NAMALWA (cell line): ENCODE measurements around the gene TESK2.
A peak's percentile ranks its signal among the peaks of the same experiment; 100 is the strongest.
"Not testable (repeated sequence)": the region's sequence is repeated elsewhere in the genome, so short reads cannot be mapped to it uniquely, and the experiment has no call there.

ENCODE experiments used
- DNase-seq: peaks from one replicate; pipeline ENCODE4 v3.0.0-alpha.2; 2015; ENCODE audit warnings: low spot score

The TESK2 gene

DNA sequence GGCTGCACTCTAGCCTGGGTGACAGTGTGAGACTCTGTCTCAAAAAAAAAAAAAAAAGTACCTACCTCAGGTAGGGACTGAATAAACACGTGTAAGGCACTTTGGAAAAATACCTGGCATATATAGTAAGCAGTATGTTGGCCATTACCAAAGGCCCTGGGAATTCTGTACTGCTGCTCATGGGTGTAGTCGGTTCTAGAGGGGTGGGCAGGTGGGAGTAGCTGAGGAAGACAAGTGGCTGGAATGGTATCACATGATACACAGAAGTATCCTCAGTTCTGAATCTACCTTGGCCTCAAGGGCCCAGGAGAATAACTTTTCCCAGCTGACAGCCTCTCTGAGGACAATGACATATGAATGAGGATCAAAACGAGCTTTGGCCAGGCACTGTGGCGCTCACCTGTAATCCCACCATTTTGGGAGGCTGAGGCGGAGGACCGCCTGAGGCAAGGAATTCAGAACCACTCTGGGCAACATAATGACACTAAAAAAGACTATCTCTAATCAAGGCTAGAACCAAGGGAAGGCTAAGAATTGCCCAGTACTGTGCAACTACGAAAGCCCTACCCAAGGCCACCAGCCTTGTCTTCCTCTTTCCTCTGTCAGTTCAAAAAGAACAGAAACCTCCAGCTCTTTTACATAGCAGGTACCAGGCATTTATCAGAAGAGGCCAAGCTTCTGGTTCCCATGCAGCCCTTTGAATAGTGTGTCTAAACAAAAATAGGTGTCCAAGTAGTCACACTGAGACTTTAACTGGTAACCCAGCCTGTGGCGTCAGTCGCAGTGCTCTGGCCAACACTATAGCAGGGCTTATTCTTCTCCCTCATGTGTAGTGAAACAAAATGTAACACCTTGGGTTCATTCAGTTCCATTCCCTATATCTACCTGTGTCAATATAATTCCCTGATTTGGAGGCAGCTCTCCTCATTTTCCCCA, 19.3 kb upstream of the TESK2 start:
- peak; percentile 12 for DNase-seq

DNA sequence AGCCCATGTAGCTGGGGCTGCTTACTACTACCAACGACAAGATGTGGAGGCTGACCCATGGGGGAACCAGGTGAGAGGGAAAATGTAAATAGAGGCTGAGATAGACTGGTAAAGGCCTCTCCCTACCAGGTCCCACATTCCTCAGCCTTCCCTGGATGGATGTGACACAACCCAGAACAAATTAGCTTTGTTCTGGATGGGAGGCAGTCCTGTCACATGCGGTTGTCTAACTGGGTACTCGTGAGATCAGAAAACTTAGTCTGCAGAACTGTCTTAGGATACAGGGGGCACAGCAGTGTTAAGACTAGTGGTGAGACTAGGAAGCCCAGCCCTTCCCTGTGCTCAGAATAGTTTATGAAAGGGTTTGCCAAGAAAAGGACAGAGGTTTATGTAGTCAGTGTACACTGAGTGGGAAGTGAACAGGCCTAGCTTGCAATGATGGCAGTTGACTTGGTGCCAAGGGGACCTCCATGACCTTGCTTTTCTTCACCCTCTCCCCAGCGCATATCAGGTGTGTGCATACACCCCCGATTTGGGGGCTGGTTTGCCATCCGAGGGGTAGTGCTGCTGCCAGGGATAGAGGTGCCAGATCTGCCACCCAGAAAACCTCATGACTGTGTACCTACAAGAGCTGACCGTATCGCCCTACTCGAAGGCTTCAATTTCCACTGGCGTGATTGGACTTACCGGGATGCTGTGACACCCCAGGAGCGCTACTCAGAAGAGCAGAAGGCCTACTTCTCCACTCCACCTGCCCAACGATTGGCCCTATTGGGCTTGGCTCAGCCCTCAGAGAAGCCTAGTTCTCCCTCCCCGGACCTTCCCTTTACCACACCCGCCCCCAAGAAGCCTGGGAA, 17.6 kb upstream of the TESK2 start:
- peak; percentile 59 for DNase-seq

DNA sequence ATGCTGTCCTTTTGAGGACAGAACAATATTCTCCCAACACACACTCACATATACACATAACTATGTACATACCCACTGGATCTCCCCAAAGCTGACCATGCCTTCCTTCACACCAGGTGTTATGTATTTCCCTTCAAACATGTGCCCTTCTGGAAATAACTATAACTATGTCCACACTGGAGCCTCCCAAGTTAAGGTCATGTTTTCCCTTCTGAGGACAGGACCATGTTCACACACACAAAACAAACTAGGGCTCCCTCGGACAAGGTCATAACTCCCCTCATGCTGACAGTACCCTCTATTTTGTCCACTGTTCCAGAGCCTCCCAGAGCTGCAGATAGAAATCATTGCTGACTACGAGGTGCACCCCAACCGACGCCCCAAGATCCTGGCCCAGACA, 16.9 kb upstream of the TESK2 start:
- DNase-seq = no peak

DNA sequence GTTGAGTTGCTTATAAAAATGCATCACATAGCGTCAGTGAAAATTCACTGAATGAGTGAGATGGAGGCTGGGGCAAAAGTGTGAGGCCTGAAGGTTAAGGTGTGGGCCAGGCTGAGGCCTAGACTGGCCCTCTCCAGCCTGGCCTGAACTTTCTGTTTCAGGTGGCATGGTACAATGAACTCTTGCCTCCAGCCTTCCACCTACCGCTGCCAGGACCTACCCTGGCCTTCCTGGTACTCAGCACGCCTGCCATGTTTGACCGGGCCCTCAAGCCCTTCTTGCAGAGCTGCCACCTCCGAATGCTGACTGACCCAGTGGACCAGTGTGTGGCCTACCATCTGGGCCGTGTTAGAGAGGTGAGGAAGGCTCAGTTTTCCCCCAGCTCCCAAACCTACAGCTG, 16.2 kb upstream of the TESK2 start:
- no peak for DNase-seq

DNA sequence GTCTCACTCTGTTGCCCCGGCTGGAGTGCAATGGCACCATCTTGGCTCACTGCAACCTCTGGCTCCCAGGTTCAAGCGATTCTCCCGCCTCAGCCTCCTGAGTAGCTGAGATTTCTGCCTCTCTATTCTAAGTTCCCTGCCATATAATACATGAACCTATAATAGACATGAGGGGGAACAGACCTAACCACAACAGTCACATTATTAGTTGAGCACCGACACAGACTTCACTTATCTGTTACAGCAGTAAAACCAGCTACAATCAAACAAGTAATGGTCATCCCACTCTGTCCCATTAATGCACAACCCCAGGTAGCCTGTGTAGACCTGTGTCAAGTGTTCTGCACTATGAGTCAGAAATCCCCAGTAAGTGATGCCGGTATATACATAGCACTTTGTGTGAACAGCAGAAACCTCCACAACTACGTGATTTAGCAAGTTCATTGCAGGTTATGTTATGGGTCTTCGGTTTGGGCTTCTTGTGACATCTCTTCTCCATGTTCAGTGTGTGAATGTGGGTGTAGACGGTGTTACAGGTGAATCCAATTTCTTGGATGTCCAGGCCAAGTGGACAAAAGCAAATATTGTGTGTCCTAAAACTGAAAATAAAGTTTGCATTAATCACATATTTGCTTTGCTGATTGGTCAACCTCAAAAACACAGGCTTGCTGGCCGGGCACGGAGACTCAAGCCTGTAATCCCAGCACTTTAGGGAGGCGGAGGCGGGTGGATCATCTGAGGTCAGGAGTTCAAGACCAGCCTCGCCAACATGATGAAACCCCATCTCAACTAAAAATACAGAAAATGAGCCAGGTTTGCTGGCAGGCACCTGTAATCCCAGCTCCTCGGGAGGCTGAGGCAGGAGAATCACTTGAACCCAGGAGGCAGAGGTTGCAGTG, 12.7 kb upstream of the TESK2 start:
- no peak for DNase-seq

DNA sequence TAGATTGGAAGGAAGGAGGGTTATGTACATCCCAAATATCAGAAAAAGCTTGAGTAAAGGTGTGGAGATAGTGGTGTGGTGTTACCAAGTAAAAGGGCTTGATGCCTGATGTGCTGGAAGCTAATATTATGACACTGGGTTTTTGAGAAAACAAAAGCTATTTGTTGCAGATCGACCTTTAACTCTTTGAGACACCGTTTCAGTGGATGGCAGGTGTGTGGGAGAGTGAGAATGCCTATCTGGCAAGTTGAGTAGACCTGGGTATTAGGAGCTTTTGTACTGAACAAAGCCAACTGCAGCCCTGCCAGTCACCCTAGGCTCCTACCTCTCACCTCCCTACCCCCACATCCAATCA, 10.5 kb upstream of the TESK2 start:
- DNase-seq = no peak

DNA sequence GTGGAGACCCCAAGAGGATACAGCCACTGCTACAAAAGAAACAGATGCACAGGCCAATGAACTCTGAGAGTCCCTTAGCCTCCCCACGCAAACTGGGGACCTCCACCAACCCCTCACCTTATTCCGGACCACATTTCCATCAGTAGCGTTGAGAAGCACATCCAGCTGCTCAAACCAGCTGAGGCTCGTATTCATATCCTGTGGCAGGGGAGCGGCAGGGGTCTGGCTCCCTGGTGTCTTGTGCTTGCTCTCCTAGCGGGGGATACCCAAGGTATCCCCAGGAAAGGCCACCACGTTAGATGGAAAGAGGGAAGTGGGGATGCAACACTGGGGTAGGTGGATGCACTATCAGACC, 8.4 kb upstream of the TESK2 start:
- peak; percentile 58 for DNase-seq

DNA sequence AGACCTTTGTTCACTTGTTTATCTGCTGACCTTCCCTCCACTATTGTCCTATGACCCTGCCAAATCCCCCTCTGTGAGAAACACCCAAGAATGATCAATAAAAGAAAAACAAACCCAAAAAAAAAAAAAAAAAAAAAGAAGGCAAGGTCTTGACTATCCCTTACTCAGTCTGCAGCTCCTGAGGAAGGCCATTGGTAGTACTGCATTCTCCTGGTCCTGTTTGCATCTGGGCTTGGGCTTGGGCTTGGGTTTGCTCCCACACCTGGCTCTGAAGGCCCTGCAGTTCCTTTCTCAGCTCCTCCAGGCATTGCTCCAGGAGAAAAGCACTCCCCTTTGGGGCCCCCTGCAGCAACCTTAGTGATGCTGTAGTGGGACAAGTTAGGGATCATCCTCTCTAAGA, 7.3 kb upstream of the TESK2 start:
- no peak for DNase-seq

DNA sequence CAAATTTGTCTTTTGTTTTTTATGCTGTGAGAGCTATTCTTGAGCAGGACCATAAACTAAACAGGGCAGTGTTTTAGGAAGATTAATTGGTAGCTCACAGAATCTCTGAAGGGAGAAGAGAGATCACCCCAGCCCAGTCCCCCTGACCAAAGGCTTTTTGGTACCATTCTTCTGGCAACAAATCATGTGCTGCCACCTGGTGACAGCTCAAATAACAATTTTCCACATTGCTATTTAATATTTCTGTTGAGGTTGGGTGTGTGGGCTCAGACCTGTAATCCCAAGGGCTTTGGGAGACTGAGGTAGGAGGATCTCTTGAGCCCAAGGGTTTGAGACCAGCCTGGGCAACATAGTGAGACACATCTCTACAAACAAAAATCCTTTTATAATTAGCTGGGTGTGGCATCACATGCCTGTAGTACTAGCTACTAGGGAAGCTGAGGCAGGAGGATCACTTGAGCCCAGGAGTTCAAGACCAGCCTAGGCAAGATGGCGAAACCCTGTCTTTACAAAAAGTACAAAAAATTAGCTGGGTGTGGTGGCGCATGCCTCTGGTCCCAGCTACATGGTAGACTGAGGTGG, 2.2 kb upstream of the TESK2 start:
- DNase-seq = peak; percentile 81

DNA sequence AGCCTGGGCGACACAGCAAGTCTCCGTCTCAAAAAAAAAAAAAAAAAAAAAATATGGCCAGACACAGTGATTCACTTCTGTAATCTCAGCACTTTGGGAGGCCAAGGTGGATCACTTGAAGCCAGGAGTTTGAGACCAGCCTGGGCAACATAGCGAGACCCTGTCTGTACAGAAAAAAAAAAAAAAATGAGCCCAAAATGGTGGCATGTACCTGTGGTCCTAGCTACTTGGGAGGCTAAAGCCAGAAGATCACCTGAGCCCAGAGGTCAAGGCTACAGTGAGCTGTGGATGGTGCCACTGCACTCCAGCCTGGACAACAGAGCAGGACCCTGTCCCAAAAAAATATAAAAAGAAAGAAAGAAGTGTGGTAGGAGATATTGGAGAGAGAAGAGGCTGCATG, 1.7 kb upstream of the TESK2 start:
- DNase-seq = no peak

DNA sequence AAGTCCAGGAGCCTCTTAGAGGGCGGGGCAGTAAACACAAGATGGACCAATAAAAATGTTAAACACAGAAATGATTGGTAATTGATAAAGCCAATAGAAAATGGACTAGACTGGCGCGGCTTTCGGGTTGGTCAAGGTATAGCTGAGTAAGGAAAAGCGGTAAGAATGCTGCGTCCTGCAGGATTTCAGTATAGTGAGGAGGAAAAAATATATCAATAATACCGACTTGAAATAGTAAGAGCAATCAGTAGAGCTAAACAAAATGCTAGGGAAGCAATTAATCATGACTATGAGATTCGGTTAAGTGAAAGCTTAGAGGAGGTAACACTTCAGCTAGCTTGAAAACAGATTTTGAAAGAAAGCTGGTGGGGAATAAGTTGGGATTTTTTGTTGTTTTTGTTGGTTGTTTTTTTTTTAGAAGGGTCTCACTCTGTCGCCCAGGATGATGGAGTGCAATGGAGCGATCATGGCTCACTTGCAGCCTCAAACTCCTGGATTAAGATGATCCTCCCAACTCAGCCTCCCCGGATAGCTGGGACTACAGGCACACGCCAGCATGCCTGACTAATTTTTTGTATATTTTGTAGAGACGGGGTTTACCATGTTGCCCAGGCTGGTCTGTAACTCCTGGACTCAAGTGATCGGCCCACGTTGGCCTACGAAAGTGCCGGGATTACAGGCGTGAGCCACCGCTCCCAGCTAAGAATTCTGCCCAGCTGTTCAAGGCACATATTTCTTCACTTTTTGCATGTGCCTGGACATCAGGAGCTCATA, 711 bp upstream of the TESK2 start:
- DNase-seq = no peak

DNA sequence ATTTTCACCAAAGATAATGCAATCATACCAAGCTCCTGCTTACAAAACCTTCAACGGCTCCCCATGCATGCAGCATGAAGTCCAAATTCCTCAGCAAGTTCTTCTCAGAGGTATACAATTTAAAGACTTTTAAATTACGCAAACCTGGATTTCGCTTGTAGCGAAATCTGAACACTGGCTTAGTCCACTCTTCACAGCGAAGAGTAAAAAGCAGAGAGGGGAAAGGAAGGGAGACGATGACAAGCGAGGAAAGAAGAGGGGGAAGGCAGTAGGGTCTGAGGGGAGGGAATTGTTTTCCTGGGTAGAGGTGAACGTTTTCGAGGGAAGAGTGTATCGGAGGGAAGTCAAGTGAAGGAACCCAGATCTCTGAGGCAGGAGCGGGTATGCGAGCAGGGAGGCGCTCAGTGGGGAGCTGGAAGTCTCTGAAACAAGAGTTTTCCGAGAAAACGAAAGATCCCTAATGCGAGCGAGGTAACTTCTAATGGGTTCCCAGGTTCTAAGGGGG, 790 bp downstream of the TESK2 start:
- no peak for DNase-seq

DNA sequence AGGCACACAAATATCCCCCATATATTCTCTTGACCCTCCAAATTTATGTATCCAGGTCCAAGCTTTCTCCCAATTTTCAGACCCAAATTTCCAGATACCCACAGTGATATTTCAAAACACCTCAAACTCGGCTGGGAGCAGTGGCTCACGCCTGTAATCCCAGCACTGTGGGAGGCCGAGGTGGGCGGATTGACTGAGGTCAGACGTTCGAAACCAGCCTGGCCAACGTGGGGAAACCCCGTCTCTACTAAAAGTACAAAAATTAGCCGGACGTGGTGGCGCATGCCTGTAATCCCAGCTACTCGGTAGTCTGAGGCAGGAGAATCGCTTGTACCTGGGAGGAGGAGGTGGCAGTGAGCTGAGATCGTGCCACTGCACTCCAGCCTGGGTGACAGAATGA, 1.6 kb downstream of the TESK2 start:
- not testable (repeated sequence) for DNase-seq

DNA sequence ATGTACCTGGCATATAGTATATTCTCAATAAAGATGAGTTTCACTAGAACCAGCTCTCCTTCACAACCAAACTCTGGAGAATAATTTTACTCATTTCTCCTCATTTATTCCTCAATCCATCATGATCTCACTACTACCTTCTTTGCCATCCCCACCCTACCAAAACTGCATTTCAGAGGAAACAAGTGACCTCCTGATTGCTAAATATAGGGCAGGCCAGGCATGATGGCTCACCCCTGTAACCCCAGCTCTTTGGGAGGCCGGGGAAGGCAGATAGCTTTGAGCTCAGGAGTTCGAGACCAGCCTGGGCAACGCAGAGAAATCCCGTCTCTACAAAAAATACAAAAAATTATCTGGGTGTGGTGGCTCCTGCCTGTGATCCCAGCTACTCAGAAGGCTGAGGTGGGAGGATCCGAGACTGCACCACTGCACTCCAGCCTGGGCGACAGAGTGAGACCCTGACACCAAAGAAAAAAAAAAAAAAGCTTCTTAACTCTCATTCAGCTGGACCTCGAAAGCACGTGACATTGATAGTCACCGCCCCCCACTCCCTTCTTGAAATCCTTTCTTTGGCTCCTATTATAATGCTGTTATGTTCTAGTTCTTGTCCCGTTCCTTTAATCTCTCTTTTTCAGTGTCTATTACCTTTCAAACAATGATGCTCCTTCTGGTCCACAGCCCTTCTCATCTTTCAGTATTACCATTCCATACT, 2.1 kb downstream of the TESK2 start:
- no peak for DNase-seq

DNA sequence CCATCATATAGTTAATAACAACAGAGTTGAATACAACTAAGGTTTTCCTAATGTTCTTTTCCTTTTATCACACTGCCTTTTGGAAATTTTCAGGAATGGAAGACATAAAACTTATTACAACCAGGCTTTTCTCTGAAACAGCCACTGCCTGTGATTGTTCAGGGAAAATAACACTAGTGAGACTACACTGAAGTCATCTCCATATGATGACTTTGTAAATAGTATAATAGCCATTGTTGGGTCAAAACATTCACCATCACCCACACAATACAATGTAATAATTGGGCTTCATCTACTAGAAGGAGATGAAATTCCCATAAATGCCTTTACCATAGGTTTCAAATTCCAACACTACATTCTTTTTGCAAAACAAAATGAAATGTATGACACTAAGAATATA, 5.0 kb downstream of the TESK2 start:
- no peak for DNase-seq

DNA sequence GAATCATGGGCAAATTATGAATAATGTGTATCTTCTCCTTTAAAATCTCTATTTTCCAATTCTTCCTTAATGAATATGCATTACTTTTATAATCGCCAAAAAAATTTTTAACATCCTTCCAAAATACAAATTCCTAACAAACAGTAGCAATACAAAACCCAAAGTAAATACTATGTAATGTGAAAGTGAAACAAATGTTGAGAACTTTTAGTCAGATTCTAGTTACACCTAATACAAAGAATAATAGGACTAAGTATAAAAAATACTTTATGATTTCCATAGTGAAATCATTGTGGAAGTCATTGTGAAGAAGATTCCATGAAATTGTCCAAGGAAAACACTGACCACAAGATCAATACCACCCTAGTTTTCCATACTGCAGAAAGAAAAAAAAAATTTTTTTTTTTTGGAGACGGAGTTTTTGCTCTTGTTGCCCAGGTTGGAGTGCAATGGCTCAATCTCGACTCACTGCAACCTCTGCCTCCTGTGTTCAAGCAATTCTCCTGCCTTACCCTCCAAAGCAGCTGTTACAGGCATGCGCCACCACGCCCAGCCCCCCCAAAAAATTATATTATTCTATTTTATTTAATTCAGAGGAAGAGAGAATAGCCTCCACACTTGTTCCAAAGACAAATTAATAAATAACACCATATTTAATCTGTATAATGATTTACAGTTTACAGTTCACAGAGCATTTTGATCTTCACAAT, 11.8 kb downstream of the TESK2 start:
- DNase-seq = no peak

DNA sequence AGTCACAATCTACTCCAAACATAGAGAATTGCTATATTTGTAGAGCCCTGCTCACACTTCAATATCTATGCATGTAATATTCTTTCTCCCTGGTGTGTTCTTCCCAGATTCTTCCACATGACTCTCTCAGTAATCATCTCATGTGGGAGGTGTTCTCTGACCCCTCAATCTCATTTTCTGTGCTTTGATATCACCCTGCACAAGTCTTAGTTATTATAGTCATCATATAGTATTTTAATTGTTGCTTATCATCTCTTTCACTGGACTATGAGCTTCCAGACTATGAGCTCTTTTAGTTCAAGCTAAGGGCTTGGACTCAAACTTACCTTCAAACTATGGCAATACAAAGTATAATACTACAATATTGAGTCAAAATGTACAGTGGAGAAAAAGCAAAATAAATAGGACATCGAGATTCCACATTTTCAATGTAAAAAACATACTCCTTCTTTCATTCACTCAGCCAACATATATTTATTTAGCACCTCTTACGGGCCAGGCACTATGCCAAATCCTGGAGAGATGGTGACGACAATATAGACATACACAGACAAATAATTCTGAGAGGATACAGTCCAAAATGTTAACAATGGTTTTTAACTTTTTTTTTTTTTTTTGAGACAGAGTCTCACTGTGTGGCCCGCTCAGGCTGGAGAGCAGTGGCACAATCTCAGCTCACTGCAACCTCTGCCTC, 12.7 kb downstream of the TESK2 start:
- no peak for DNase-seq

DNA sequence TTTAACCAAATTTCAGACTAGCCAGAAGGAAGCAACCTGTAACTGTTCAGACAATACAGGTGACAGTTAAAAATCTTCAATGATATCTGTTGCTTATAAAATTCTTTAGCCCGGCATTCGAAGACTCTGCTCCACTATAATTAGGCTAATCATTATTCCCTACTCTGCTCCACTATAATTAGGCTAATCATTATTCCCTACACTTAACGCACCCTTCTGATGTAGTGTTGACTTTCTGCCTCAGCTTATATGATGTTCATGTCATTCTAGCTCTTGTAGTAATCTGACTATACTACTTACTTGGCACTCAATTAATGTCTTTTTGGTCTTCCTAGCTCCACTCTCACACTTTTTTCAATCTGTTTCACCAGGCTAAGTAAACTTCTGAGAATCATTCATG, 13.3 kb downstream of the TESK2 start:
- no peak for DNase-seq

DNA sequence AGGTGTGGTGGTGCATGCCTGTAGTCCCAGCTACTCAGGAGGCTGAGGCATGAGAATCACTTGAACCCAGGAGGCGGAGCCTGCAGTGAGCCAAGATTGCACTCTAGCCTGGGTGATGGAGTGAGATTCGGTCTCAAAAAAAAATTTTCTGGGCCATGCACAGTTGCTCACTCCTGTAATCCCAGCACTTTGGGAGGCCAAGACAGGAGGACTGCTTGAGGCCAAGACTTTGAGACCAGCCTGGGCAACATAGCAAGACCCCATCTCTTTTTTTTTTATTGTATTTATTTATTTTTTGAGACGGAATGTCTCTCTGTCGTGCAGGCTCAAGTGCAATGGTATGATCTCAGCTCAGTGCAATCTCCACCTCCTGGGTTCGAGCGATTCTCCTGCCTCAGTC, 16.8 kb downstream of the TESK2 start:
- DNase-seq = not testable (repeated sequence)
